Stimulated activated memory B cell treated with anti-CD40 and anti-IgM and Interleukin-4, amounts not matched to agents 10 μg/mL and 1 μg/mL and 100 μg/mL, for 72 hours (primary cell): ENCODE data around the gene TSPAN11.
A peak's percentile ranks its signal among the peaks of the same experiment; 100 is the strongest.

Source experiments
- ATAC-seq: fragments of 150-1000 bp; cut with Tn5 transposase; 2 replicates; pipeline ENCODE4 v1.10.0; 2021
- H3K27ac Mint-ChIP-seq: one replicate; pipeline ENCODE4 v1.8.0; 2022; ENCODE audit warnings: mild to moderate bottlenecking, mixed read lengths
- H3K27me3 Mint-ChIP-seq: one replicate; pipeline ENCODE4 v1.8.0; 2022; ENCODE audit warnings: mixed read lengths
- H3K36me3 Mint-ChIP-seq: one replicate; pipeline ENCODE4 v1.8.0; 2022; ENCODE audit warnings: mixed read lengths
- H3K4me1 Mint-ChIP-seq: one replicate; pipeline ENCODE4 v1.8.0; 2022; ENCODE audit warnings: mixed read lengths
- H3K4me3 Mint-ChIP-seq: one replicate; pipeline ENCODE4 v1.8.0; 2022; ENCODE audit warnings: mild to moderate bottlenecking, moderate library complexity, mixed read lengths
- H3K9me3 Mint-ChIP-seq: one replicate; pipeline ENCODE4 v1.8.0; 2022; ENCODE audit warnings: mixed read lengths

TSPAN11 gene

GRCh38 chr12:30902596-30902995 lies 24.0 kb upstream of the TSPAN11 start:
- Mint-ChIP-seq H3K4me3 (no peak overlapping the region), H3K9me3 (no peaks in the 10 kb centered on the region), H3K27me3 (peaks cover 16% of the 10 kb centered on the region), H3K27ac (no peak overlapping the region), H3K36me3 (no peaks in the 10 kb centered on the region), H3K4me1 (no peaks in the 10 kb centered on the region)
- no peak for ATAC-seq

GRCh38 chr12:30905463-30906009 lies 21.0 kb upstream of the TSPAN11 start:
- no peak for ATAC-seq
- Mint-ChIP-seq H3K27ac (no peak overlapping the region), H3K4me3 (no peak overlapping the region), H3K4me1 (no peaks in the 10 kb centered on the region), H3K9me3 (no peaks in the 10 kb centered on the region), H3K27me3 (peaks cover 3% of the 10 kb centered on the region), H3K36me3 (no peaks in the 10 kb centered on the region)

- Mint-ChIP-seq H3K27ac (no peak overlapping the region), H3K4me1 (no peaks in the 10 kb centered on the region), H3K36me3 (no peaks in the 10 kb centered on the region), H3K9me3 (no peaks in the 10 kb centered on the region), H3K4me3 (no peak overlapping the region), H3K27me3 (no peaks in the 10 kb centered on the region)
- ATAC-seq: no peak
Measured at GRCh38 chr12:30908076-30908721, 18.3 kb upstream of the TSPAN11 start.

GRCh38 chr12:30908722-30909348 lies 17.7 kb upstream of the TSPAN11 start:
- Mint-ChIP-seq H3K36me3 (no peaks in the 10 kb centered on the region), H3K4me1 (no peaks in the 10 kb centered on the region), H3K27me3 (no peaks in the 10 kb centered on the region), H3K4me3 (no peak overlapping the region), H3K9me3 (no peaks in the 10 kb centered on the region), H3K27ac (no peak overlapping the region)
- ATAC-seq: no peak

GRCh38 chr12:30909349-30910037 lies 17.1 kb upstream of the TSPAN11 start:
- Mint-ChIP-seq H3K9me3 (no peaks in the 10 kb centered on the region), H3K36me3 (no peaks in the 10 kb centered on the region), H3K4me1 (no peaks in the 10 kb centered on the region), H3K27ac (no peak overlapping the region), H3K27me3 (no peaks in the 10 kb centered on the region), H3K4me3 (no peak overlapping the region)
- no peak for ATAC-seq

DNA sequence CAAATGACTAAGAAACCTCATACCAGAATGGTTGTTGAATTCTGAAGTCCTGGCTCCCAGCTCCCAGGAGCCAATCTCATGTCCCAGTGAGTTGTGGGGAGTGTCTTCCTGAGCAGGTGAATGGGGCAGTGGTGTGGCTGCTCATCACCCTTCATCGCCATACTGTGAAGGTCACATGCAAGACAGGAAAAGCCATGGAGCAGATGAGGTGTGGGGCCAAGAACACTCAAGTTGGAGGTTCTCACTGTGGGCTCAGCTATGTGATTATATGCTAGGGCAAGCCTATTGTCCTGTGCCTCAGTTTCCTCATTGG lies 16.6 kb upstream of the TSPAN11 start:
- Mint-ChIP-seq H3K27ac (no peak overlapping the region), H3K4me1 (no peaks in the 10 kb centered on the region), H3K27me3 (no peaks in the 10 kb centered on the region), H3K4me3 (no peak overlapping the region), H3K36me3 (no peaks in the 10 kb centered on the region), H3K9me3 (no peaks in the 10 kb centered on the region)
- no peak for ATAC-seq

- H3K4me1 Mint-ChIP-seq: no peaks in the 10 kb centered on the region
- ATAC-seq: no peak
- no peaks in the 10 kb centered on the region for H3K27me3 Mint-ChIP-seq
- H3K4me3 Mint-ChIP-seq: no peak overlapping the region
- H3K9me3 Mint-ChIP-seq: no peaks in the 10 kb centered on the region
- H3K36me3 Mint-ChIP-seq: no peaks in the 10 kb centered on the region
- H3K27ac Mint-ChIP-seq: no peak overlapping the region
Measured at GRCh38 chr12:30911207-30911606, 15.3 kb upstream of the TSPAN11 start.

- Mint-ChIP-seq H3K4me3 (no peak overlapping the region), H3K36me3 (no peaks in the 10 kb centered on the region), H3K9me3 (no peaks in the 10 kb centered on the region), H3K27ac (no peak overlapping the region), H3K27me3 (no peaks in the 10 kb centered on the region), H3K4me1 (no peaks in the 10 kb centered on the region)
- ATAC-seq: peak; percentile 27
Measured at GRCh38 chr12:30913323-30913722, 13.2 kb upstream of the TSPAN11 start.

- Mint-ChIP-seq H3K27me3 (no peaks in the 10 kb centered on the region), H3K36me3 (no peaks in the 10 kb centered on the region), H3K9me3 (no peaks in the 10 kb centered on the region), H3K4me1 (no peaks in the 10 kb centered on the region), H3K4me3 (no peak overlapping the region), H3K27ac (no peak overlapping the region)
- ATAC-seq: no peak
Measured at GRCh38 chr12:30914986-30915591, 11.5 kb upstream of the TSPAN11 start.

DNA sequence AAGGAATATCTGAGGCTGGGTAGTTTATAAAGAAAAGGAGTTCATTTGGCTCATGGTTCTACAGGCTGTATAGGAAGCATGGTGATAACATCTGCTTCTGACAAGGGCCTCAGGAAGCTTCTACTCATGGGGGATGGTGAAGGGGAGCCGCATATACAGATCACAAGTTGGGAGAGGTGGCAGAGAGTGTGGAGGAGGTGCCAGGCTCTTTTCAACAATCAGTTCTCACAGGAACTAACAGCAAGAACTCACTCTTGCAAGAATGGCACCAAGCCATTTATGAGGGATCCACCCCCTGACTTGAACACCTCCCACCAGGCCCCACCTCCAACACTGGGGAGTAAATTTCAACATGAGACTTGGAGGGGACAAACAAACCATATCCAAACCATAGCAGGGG lies 3.5 kb upstream of the TSPAN11 start:
- Mint-ChIP-seq H3K36me3 (no peaks in the 10 kb centered on the region), H3K27ac (no peak overlapping the region), H3K4me3 (no peak overlapping the region), H3K27me3 (peaks cover 35% of the 10 kb centered on the region), H3K9me3 (peaks cover 3% of the 10 kb centered on the region), H3K4me1 (no peaks in the 10 kb centered on the region)
- ATAC-seq: no peak

- Mint-ChIP-seq H3K4me3 (peak overlapping the region; percentile 5), H3K27ac (no peak overlapping the region), H3K9me3 (peaks cover 3% of the 10 kb centered on the region), H3K36me3 (no peaks in the 10 kb centered on the region), H3K4me1 (no peaks in the 10 kb centered on the region), H3K27me3 (peaks cover 58% of the 10 kb centered on the region)
- no peak for ATAC-seq
Measured at GRCh38 chr12:30925607-30926242, 823 bp upstream of the TSPAN11 start.

- H3K4me1 Mint-ChIP-seq: no peaks in the 10 kb centered on the region
- H3K9me3 Mint-ChIP-seq: peaks cover 3% of the 10 kb centered on the region
- H3K4me3 Mint-ChIP-seq: no peak overlapping the region
- ATAC-seq: no peak
- H3K36me3 Mint-ChIP-seq: no peaks in the 10 kb centered on the region
- H3K27me3 Mint-ChIP-seq: peaks cover 58% of the 10 kb centered on the region
- H3K27ac Mint-ChIP-seq: no peak overlapping the region
Measured at GRCh38 chr12:30927222-30927611, 669 bp downstream of the TSPAN11 start.

- ATAC-seq: no peak
Measured at GRCh38 chr12:30928356-30929244, 2.1 kb downstream of the TSPAN11 start.

DNA sequence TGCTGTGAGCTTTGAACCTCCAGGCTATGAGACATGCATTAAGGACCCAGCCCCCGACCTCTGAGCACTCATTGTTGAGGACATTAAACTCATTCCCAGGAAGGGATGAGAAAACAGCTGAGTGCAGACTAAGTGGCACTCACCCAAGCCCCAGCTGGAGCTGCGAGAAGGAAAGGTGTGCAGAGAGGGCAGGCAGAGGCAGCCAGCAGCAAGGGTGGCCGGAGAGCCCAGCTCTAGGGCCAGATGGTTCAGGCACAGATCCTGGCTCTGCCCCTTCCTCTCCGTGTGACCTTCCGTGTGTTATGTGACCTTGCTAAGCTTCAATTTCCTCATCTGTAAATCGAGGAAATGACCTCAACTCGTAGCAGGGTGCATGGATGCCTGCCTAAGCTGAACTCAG lies 3.7 kb downstream of the TSPAN11 start:
- Mint-ChIP-seq H3K27ac (no peak overlapping the region), H3K27me3 (peaks cover 55% of the 10 kb centered on the region), H3K4me3 (no peak overlapping the region), H3K36me3 (no peaks in the 10 kb centered on the region), H3K9me3 (peaks cover 3% of the 10 kb centered on the region), H3K4me1 (no peaks in the 10 kb centered on the region)
- ATAC-seq: no peak

More at GRCh38 chr12:30928356-30929244, 2.1 kb downstream of the TSPAN11 start:
- H3K27ac Mint-ChIP-seq: no peak overlapping the region
- H3K9me3 Mint-ChIP-seq: peaks cover 3% of the 10 kb centered on the region
- H3K36me3 Mint-ChIP-seq: no peaks in the 10 kb centered on the region
- peaks cover 65% of the 10 kb centered on the region for H3K27me3 Mint-ChIP-seq
- no peaks in the 10 kb centered on the region for H3K4me1 Mint-ChIP-seq
- H3K4me3 Mint-ChIP-seq: no peak overlapping the region
